HG03460 (cell line): ENCODE measurements around the gene POC1A.
A peak's percentile ranks its signal among the peaks of the same experiment; 100 is the strongest.
"Not testable (repeated sequence)": the region's sequence is repeated elsewhere in the genome, so short reads cannot be mapped to it uniquely, and the experiment has no call there.

ENCODE experiments used
- ATAC-seq: cut with Tn5 transposase; IDR thresholded peaks from one replicate; pipeline ENCODE4 v1.9.1; 2021; ENCODE audit not compliant: unreplicated experiment

Gene POC1A

GRCh38 chr3:52153389-52154096 is 680 bp downstream of the POC1A start:
- ATAC-seq = peak; percentile 9

GRCh38 chr3:52151991-52152390 is 2.2 kb downstream of the POC1A start:
- ATAC-seq = not testable (repeated sequence)

- no peak for ATAC-seq
Observed at GRCh38 chr3:52150860-52151259, 3.4 kb downstream of the POC1A start.

DNA sequence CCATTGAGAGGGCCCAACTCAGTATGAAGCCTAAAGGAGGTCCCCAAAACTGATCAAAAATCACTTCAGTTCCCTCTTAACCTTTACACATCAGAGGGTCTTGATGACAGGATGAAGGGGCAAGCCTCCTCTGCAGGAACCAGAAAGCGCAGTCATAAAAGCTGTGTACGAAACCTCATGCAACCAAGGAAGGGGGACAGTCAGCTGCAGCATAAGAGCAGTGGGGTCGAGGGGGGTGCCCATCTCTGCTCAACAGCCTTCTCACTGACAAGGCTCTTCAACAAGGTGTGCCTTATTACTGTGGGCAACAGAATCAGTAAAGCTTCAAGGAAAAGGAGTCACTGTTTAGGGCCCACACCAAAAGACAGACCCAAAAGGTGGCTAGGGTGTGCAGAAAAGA is 3.9 kb downstream of the POC1A start:
- no peak for ATAC-seq

DNA sequence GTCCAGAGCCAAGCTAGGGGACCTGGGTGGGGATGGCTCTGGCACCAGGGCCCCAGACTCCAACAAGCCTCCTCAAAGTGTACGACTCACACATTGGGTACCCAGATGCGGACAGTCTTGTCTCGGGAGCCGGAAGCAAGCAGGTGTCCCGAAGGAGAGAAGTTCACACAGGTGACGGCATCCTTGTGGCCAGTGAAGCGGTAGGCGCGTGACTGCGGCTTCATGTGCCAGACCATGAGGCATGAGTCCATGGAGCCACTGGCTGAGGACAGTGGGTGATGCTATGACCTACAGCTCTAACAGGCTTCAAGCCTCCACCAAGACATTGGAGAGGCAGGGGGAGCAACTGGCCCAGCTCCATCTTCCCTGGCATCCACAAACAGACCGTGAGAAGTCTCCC is 4.5 kb downstream of the POC1A start:
- no peak for ATAC-seq

DNA sequence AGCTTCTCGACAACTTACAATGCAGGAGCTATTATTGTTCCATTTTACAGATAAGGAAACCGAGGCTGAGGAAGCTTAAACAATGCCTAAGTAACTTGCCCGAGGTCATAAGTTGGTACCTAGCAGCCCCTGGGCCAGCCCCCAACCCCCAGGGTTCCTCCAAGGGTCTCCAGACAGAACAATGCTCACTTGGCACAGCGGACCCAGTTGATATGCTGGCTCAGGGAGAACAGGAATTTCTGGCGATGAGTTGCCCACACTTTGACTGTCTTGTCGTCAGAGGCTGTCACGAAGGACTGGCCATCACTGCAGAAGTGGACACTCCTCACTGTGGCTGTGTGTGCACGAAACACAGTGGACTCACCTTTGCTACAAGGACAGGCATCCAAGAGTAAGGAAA is 5.2 kb downstream of the POC1A start:
- no peak for ATAC-seq

- no peak for ATAC-seq
Observed at GRCh38 chr3:52147804-52148203, 6.4 kb downstream of the POC1A start.

- ATAC-seq = no peak
Observed at GRCh38 chr3:52146811-52147210, 7.4 kb downstream of the POC1A start.

- ATAC-seq = no peak
Observed at GRCh38 chr3:52146189-52146588, 8.0 kb downstream of the POC1A start.

DNA sequence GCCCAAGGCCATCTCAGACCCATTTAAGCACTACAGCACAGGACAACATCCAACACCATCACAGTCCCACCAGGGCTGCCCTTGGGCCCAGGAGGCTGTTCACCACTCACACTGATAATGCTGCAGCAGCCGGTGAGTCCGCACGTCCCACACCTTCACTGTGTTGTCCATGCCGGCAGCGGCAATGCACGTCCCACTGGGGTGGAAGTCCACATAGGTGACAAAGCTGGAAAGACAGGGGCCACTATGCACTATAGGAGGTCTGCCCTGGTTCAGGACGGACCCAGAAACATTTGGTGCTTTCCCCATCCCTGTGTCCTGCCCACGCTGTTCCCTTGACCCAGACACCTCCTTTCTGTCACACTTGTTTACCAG is 8.5 kb downstream of the POC1A start:
- no peak for ATAC-seq

GRCh38 chr3:52144796-52145735 is 9.2 kb downstream of the POC1A start:
- no peak for ATAC-seq

DNA sequence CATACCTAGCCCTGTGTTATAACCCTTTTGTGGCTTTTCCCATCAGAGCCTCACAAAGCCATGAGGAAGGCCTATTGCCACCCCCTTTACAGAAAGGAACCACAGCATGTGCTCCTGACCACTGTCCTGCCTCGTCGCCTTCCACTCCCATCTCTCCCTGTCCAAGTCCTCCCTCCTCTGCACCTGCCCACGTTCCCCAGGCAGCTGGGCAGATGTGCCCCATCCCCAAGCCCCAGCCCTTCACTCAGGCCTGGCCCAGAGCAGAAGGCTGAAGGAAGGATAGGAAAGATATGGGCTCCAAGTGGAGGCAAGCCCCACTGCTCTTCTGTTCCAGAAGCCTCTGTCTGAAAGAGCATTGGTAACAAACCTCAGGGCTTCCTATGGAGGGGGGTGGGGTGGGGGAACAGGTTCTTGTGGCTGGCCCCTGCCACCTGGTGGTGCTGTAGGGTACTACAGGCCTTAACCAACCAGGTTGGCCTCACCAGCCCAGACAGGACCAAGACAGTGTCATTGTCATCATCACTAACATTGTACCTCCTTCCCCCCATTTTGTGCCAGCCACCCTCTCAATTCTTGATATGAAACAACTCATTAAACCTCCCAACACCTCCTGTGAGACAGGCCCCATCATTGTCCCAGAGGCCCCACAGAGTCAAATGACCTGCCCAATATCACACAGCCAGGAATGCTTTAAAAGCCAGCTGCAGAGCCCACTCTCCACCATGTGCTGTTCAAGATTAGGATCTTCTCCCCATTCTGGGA is 10.0 kb downstream of the POC1A start:
- ATAC-seq = peak; percentile 69

- ATAC-seq = no peak
Observed at GRCh38 chr3:52143616-52144015, 10.6 kb downstream of the POC1A start.

- no peak for ATAC-seq
Observed at GRCh38 chr3:52143156-52143555, 11.1 kb downstream of the POC1A start.

GRCh38 chr3:52141751-52142150 is 12.5 kb downstream of the POC1A start:
- ATAC-seq = no peak

DNA sequence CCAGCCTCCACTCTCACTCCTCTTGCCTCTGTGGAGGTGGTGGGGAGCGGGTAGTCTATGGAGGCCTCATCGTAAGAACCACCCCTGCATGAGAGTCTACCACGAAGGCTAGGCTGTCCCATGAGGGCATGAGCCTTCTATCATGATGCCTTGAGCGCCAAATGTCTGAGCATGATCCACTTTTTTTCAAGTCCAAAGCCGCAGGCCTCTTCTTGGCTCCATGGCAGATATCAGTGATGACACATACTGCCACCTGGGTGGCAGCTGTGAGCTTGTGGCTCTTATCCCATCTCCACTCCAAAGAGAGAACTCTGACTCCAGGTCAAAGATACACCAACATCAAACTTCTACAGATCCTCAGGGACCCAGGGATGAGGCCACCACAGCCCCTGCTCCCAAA is 13.5 kb downstream of the POC1A start:
- no peak for ATAC-seq

DNA sequence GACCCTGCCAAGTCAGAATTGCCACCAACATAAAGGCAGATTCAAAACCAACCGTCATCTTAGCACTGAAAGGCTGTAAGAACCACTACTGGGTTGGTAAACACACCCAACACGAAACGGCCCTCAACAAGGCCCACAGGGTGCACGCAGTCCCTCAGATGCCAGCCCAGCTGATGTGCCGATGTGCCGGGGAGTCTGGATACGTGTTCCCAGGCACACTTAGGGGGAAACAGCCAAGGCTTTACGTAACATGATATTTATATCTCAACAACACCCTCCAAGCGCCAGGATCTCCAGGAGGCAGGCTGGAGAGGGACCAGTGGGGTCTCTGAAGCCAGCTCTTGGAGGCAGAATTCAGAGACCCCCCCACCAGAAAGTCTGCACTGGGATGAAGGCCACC is 14.2 kb downstream of the POC1A start:
- ATAC-seq = no peak

DNA sequence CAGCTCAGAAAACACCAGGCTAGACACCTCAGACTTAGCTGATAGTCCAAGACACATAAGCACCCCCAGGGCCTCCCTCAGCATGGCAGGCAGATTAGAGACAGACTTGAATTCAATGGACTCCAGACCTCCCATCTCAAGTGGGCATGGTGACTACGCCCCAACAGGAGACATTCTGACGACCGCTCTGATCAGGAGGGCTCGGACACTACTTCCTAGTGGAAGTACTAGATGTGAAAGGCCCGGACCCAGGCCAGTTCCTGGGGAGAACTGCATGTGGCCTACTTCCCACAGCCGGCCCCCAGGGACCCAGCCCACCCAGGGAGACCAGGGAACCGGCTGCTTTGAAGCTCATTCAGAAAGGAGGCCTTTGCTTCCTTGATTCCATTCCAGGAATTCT is 16.9 kb downstream of the POC1A start:
- ATAC-seq = no peak

DNA sequence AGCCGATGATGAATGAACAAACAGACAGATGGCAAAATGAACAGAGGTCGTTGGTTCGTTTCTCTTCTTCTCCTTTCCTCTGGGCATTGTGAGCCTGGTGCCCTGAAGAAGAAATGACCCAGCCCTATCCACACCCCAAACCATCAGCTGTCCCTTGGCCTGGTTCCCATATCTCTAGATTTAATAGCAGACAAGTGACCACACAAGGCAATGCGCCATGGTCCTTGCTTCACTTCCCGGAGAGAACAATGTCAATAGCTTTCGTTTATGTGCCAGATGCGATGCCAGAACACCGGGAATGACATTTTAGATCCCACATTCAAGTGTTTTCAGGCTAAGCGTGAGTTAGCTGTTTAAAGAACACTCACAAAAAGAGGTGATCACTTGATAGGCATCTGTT is 17.7 kb downstream of the POC1A start:
- ATAC-seq = no peak

DNA sequence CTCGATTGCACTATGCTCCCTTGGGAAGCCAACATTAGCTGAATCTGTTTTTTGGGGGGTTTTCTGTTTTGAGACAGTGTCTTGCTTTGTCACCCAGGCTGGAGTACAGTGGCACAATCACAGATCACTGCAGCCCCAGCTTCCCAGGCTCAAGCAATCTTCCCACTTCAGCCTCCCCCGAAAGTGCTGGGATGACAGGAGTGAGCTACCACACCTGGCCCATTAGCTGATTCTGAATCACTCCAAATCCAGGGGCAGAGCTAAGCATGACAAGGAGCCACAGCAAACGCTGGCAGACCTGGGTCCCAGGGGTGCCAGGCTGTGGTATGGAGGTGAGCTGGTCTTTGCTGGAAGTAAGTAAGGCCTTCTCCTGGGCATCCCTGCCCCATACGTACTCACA is 18.9 kb downstream of the POC1A start:
- no peak for ATAC-seq

DNA sequence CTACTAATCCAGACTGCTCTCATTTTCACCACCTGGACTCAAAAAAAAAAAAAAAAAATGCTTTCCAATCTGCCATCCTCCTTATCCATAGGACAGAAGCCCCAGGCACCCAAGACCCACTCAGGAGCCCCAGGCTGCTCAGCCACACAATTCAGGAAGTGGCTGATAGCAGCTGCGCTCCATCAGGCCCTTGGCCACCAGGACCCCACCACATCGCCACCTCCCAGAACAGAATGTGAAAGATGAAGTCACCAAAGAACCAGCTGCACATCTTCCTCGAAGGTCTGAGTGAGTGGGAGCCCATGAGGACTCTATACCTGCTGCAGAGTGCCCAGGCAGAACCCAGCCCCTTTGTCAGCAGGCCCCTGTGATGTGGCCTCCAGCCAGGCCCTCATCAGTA is 19.5 kb downstream of the POC1A start:
- ATAC-seq = no peak

DNA sequence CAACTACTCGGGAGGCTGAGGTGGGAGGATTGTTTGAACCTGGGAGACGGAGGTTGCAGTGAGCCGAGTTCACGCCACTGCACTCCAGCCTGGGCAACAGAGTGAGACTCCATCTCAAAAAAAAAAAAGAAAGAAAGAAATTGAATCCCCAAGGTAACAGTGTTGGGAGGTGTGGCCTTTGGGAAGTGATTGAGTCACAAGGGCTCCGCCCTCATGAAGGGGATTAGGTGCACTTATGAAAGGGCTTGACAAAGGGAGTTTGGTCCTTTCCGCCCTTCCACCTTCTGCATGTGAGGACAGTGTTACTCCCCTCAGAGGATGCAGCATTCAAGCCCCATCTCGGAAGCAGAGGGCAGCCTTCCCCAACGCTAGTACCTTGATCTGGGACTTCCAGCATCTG is 21.3 kb downstream of the POC1A start:
- no peak for ATAC-seq
